Fibroblast of the aortic adventitia (primary cell): Measurements from ENCODE around the gene C14orf93. TPM values are rescaled to one million over a fixed set of nuclear protein-coding genes. Genes with fewer than 3 reads are reported as not detected.

Experiments
- DNase-seq: peaks from one replicate; pipeline ENCODE4 v3.0.0-alpha.2; 2010; ENCODE audit warnings: low read depth
- H3K4me3 ChIP-seq: 2 replicates; pipeline ENCODE4 v1.5.1; 2011; ENCODE audit warnings: low read depth, mild to moderate bottlenecking, control low read depth, low read length, moderate library complexity
- CTCF ChIP-seq: IDR thresholded peaks from 2 replicates; pipeline ENCODE4 v1.5.1; 2011; ENCODE audit warnings: mild to moderate bottlenecking, low read length, control low read depth, inconsistent platforms; ENCODE audit not compliant: insufficient read depth
- total RNA-seq: library from RNA; depleted of rRNA; stranded (reverse); fragments of >200 nt; gene quantifications from 2 replicates; pipeline ENCODE4 v1.2.3, GENCODE V29; 2012; ENCODE audit warnings: low replicate concordance

C14orf93 gene
- total RNA-seq, 1 donor = 7.0 TPM

- H3K4me3 ChIP-seq = no peak overlapping the region
- TF ChIP-seq CTCF = no peak
- no peak for DNase-seq
These were observed 11.5 kb downstream of the C14orf93 start for GRCh38 chr14:22998329-22999012.

GRCh38 chr14:22997676-22998323 is 12.1 kb downstream of the C14orf93 start:
- no peak overlapping the region for H3K4me3 ChIP-seq
- TF ChIP-seq CTCF = no peak
- no peak for DNase-seq

GRCh38 chr14:22996768-22997654 is 12.9 kb downstream of the C14orf93 start:
- no peak for DNase-seq
- TF ChIP-seq CTCF = no peak
- no peak overlapping the region for H3K4me3 ChIP-seq

GRCh38 chr14:22995889-22996625 is 13.9 kb downstream of the C14orf93 start:
- no peak for DNase-seq
- H3K4me3 ChIP-seq = no peak overlapping the region
- no peak for TF ChIP-seq CTCF

GRCh38 chr14:22994762-22995275 is 15.1 kb downstream of the C14orf93 start:
- no peak overlapping the region for H3K4me3 ChIP-seq
- peak; percentile 64 for TF ChIP-seq CTCF
- DNase-seq = peak; percentile 52

GRCh38 chr14:22993517-22993916 is 16.4 kb downstream of the C14orf93 start:
- H3K4me3 ChIP-seq = no peak overlapping the region
- no peak for DNase-seq
- no peak for TF ChIP-seq CTCF
